ENCODE results near the gene ADPRS.

ADPRS gene

DNA sequence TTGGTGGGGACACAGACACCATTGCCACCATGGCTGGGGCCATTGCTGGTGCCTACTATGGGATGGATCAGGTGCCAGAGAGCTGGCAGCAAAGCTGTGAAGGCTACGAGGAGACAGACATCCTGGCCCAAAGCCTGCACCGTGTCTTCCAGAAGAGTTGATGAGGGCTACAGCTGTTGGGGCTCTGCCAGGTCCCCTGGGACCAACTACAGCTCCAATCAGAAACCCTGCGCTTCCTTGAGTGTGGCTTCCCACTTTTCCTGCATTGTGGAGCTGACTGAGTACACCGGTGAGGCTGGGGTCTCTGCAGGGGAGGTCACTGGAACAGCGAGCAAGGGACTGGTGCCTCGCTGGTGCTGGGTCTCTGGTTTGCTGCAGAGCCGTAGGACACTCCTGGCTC lies 4.5 kb downstream of the ADPRS start:
- TF ChIP-seq ZNF274 (IDR thresholded peaks at IDR 0.05; ENCODE audit: low read depth, low read length) = no peak
- H3K4me3 ChIP-seq (ENCODE audit: low read length) = no peak overlapping the region

DNA sequence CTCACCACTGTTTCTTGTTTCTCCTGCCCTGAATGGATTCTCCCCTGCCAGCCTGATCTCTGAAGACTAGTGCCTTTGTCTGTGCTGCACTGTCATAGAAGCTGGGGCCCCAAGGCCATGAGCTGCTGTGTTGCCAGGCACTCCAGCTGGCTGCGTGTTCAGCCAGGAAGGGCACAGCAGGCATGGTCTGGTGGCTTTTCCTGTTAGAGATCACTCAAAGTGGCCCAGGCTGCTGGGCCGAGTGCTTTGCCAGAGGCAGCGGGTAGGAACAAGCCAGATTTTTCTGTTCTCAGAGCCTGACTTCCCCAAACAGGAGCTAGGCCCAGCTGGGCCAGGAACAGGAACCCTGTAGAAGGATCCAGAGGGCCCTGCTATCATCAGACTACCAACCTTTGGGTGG lies 5.2 kb downstream of the ADPRS start:
- H3K4me3 ChIP-seq (ENCODE audit: low read length) = no peak overlapping the region
- TF ChIP-seq ZNF274 (IDR thresholded peaks at IDR 0.05; ENCODE audit: low read depth, low read length) = no peak

DNA sequence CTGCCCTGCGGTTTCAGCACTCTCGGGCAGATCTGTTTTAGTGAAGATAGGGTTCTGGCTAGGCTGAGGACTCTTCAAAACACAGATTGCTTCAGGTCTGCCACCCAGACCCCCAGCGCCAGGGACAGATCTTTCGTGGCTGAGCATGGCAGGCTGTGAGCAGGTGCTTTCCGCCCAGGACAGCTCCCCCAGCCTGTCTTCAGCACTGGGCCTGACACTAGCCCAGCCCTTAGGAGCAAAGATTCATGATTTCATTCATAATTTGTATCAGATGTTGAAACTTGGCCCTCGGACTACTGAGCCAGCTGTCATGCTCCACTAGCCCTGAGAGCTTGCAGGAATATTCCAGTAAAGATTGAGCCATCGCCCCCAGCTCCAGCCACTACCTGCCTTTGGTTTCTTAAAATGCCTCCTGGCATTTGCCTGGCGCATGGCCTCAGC lies 5.9 kb downstream of the ADPRS start:
- TF ChIP-seq ZNF274 (IDR thresholded peaks at IDR 0.05; ENCODE audit: low read depth, low read length) = no peak
- no peak overlapping the region for H3K4me3 ChIP-seq (ENCODE audit: low read length)

DNA sequence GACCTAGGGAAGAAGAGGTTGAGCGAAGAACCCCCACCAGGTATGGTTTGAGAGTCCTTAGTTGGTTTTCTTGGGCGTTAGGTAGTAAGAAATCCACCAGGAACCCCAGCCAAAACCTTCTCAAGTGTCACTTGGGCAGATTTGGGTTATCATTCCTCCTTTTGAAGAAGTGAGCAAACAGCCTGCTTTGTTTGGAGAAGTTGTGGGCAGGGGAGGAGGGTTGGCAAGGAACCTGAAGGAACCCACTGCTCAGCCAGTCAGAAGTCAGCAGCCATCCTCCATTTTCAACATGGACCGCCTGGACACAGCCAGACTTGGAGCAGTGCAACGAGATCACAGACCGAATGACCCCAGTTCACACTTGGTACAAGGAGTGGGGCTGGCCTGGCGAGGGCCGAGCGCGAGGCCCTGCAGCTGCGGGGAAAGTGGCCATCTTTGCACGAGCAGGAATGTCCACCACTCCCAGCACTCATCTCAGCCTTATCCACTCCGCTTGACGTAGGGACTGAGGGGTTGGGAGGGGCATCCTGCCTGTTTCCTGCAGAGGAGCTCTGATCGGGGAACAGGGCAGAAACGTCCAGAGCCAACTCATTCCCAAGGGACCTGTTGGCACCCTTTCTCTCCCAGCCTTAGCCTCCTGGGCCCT lies 7.2 kb downstream of the ADPRS start:
- H3K4me3 ChIP-seq (ENCODE audit: low read length) = no peak overlapping the region
- no peak for TF ChIP-seq ZNF274 (IDR thresholded peaks at IDR 0.05; ENCODE audit: low read depth, low read length)

DNA sequence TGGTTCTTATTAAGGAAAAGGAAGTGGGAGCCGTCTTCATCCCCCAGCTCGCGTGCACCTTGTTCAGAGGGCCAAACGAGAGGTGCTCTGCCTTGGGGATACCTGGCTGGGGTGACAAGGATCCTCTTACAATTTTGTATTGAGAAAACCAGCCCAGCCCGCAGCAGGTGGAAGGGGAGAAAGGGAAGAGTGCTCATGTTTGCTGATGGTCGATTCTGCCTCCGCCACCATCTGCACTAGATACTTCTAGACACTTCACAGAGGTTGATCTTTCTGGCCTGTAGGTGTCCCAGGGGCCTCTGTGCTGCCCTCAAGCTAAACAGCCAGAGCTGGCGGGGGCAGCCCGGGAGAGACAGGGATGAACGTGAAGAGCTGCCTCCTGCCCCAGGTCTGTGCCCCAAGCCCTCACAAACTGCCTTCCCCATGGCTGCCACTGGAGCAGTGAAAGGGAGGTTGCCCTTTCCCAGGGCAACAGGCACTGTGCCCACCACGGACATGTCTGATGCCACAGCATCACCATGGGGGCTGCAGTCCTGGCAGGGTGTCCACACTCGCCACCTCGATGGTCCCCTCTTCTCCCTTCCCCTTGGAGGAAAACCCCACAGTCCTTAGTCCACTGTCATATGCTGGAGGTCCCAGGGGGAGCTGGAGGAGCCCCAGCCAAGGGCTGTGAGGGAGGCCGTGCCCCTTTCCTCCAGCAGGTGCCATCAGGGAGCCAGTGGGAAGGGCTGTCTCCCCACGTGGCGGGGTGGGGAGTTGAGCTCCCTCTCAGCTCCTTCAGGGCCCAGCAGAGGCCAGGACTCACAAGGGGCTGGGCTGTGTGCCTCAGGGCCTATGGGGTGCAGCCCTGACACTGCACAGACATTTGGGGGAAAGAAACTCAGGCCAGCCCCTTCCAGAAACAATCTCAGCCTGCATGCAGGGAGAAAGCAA lies 8.1 kb downstream of the ADPRS start:
- H3K4me3 ChIP-seq (ENCODE audit: low read length) = no peak overlapping the region
- no peak for TF ChIP-seq ZNF274 (IDR thresholded peaks at IDR 0.05; ENCODE audit: low read depth, low read length)

DNA sequence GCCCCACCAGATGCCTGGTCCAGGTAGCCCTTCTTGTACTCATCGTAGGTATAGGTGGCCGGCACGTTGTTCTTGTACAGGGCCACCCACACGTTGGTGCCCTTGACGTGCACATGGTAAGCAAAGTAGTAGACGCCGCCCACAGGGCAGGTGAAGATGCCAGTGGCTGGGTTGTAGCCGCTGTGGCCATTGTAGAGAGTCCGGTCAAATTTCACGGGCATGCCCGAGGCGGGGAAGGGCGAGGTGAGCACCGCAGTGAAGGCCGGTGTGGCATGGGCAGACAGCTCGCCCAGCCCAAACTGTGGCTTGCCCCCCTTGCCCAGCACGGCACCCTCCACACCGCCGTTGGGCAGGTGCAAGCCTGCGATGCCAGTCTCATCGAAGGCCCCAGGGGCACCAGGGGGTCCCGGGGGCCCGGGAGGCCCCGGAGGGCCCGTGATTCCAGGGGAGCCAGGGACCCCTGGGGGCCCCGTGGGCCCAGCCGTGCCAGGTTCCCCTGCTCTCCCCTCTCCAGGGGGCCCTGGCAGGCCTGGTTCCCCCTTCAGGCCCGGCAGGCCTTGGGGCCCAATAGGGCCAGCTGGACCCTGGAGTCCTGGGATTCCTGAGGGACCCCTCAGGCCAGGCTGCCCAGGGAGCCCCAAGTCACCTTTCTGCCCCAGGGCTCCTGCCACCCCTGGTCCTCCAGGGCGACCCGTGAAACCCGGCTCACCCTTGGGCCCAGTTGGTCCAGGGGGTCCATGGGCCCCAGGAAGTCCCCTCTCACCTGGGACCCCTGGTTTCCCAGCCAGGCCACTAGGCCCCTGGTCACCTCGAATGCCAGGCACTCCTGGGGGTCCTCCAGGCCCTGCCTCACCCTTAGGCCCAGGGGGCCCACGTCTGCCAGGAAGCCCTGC lies 9.2 kb downstream of the ADPRS start:
- no peak for TF ChIP-seq ZNF274 (IDR thresholded peaks at IDR 0.05; ENCODE audit: low read depth, low read length)
- no peak overlapping the region for H3K4me3 ChIP-seq (ENCODE audit: low read length)

DNA sequence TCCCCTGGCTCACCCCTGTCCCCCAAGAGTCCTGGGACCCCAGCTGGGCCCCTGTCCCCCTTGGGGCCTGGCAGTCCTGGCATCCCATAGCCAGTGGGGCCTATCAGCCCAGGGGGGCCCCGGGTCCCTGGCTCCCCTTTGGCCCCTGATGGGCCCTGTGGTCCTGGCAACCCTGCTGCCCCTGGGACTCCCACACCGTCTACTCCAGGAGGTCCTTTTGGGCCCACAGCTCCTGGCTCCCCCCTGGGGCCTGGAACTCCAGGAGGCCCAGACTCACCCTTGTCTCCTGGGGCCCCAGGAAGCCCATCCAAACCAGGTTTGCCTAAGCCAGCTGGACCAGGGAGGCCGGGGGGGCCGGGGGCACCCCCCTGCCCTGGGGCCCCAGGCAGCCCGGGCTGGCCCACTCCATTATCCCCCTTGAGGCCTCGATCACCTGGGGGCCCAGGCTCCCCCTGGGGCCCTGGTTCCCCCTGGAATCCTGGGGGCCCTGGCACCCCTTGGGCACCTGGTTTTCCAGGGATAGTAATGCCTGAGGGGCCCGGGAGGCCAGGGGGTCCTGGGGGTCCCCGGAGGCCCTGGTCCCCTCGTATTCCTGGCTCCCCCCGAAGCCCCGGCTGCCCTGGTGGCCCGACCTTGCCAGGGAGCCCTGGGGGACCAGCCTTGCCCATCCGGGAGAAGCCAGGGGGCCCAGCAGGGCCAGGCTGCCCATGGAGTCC lies 10.1 kb downstream of the ADPRS start:
- TF ChIP-seq ZNF274 (IDR thresholded peaks at IDR 0.05; ENCODE audit: low read depth, low read length) = no peak
- H3K4me3 ChIP-seq (ENCODE audit: low read length) = no peak overlapping the region

DNA sequence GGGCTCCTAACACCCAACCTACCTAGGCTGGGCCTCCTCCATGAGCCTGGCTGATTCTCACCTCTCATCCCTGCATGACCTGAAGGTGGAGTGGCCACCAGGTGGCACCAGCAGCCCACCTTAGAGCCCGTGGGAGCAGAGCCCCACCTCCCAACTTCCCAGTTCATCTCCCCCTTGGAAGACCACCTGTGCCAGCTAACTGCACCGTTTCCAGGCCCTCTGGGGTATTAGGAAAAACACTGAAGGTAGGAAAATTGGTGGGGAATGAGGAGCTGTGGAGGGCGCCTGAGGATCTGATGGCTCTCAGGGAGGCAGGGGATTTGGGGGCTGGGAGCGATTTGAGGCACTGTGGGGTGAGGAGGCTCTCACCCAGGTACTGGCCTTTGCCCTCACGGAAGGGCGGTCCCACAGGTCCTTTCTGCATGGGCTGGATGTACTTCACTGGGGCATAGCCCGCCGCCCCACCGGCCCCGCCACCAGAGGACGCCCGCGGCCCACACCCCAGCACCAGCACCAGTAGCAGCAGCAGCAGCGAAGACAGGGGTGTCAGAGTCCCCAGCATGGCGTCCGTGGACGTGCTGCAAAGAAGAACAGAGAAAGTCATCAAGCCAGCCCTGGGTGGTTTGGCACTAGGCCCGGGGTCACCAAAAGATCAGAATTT lies 11.1 kb downstream of the ADPRS start:
- no peak for TF ChIP-seq ZNF274 (IDR thresholded peaks at IDR 0.05; ENCODE audit: low read depth, low read length)
- H3K4me3 ChIP-seq (ENCODE audit: low read length) = no peak overlapping the region

DNA sequence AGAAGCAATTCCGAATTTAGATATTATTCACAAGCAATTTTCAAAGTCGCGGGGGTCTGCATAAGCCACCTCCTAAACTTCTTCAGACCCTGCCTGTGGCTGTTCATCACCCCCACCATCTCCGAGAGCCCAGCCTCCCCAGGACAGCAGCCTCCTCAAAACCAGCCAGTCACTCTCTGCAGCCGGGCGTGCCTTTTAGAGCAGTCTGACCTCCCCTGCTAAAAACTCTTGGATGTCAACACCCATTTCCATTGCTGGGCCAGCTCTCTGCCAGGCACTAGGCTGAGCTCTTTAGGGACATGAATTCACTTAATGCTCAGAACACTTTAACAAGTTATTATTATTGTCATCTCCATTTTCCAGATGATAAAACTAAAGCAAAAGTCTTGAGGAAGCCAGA lies 11.7 kb downstream of the ADPRS start:
- TF ChIP-seq ZNF274 (IDR thresholded peaks at IDR 0.05; ENCODE audit: low read depth, low read length) = no peak

DNA sequence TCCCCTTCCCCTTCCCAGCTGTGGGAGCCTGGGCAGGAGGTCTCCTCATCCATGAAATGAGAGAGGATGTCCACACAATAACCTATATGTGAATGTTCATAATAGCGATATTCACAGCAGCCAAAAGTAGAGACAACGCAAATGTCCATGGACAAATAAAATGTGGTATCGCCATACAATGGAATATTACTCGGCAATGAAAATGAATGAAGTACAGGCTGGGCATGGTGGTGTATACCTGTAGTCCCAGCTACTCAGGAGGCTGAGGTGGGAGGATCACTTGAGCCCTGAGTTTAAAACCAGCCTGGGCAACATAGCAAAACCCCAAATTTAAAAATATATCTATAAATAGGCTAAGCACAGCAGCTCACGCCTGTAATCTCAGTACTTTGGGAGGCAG lies 12.9 kb downstream of the ADPRS start:
- H3K4me3 ChIP-seq (ENCODE audit: low read length) = no peak overlapping the region
- TF ChIP-seq ZNF274 (IDR thresholded peaks at IDR 0.05; ENCODE audit: low read depth, low read length) = no peak

More for the DNA sequence above, 11.7 kb downstream of the ADPRS start:
- no peak overlapping the region for H3K4me3 ChIP-seq (ENCODE audit: low read length)

DNA sequence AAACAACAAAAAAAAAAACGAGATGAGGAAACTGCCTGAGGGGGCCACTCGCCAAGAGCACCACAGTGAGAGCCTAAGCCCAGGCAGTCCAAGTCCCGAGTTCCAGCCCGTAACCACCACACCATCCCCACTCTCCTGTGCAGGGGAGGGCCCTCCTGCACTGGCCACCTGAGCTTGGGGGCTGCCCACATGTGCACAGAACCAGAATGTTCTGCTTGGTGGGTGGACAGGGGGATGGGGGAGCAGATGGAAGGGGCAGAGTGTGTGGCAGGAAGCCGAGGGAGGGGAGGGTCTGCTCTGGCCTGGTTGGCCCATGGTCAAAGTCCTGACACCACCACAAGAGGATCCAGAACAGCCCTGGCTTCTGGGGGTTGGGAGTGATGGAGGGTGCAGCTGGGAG lies 17.6 kb downstream of the ADPRS start:
- no peak for TF ChIP-seq ZNF274 (IDR thresholded peaks at IDR 0.05; ENCODE audit: low read depth, low read length)
- no peak overlapping the region for H3K4me3 ChIP-seq (ENCODE audit: low read length)

DNA sequence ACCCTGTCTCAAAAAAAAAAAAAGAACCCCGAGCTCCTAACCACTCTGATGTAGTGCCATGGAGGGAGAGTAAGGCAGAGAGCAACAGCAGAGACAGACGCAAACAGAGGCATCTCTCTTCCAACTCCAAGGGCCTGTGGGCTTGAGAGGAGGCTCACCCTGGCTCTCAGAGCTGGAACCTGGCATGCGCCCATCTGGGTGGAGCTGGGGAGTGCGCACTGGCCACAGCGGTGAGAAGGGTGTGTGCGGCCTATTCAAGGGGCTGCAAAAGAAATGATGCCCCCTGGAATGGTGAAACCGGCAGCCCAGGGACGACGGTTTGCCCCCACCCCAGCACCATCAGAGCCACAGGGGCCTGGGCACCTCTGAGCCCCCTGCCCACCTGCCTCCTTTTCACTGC lies 18.7 kb downstream of the ADPRS start:
- no peak for TF ChIP-seq ZNF274 (IDR thresholded peaks at IDR 0.05; ENCODE audit: low read depth, low read length)
- no peak overlapping the region for H3K4me3 ChIP-seq (ENCODE audit: low read length)

DNA sequence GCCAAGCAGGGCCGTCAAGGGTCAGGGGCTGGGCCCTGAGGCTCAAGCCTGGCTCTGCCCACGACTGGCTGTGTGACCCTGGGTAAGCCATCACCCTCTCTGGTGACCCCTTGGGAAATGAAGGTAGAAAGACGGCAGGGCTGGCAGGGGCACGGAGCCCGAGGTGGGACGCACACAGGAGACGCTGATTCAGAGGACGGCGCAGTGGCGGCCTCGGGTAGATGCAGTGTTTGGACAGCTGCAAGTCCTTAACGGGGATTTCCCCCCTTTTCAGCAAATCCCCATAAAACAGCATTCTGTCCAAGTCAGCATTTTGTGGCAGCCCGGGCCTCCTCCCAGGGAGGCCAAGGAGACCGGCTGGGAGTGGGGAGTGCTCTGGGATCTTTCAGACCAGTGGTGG lies 19.6 kb downstream of the ADPRS start:
- no peak for TF ChIP-seq ZNF274 (IDR thresholded peaks at IDR 0.05; ENCODE audit: low read depth, low read length)
- no peak overlapping the region for H3K4me3 ChIP-seq (ENCODE audit: low read length)
